GM19324 (cell line): ENCODE results near the gene DCAF16.
"Not testable (repeated sequence)": the region's sequence is repeated elsewhere in the genome, so short reads cannot be mapped to it uniquely, and the experiment has no call there.

Experiments
- ATAC-seq: cut with Tn5 transposase; IDR thresholded peaks from one replicate; pipeline ENCODE4 v1.9.1; 2021; ENCODE audit warnings: mild to moderate bottlenecking, moderate library complexity; ENCODE audit not compliant: unreplicated experiment, low FRiP score

Gene DCAF16

DNA sequence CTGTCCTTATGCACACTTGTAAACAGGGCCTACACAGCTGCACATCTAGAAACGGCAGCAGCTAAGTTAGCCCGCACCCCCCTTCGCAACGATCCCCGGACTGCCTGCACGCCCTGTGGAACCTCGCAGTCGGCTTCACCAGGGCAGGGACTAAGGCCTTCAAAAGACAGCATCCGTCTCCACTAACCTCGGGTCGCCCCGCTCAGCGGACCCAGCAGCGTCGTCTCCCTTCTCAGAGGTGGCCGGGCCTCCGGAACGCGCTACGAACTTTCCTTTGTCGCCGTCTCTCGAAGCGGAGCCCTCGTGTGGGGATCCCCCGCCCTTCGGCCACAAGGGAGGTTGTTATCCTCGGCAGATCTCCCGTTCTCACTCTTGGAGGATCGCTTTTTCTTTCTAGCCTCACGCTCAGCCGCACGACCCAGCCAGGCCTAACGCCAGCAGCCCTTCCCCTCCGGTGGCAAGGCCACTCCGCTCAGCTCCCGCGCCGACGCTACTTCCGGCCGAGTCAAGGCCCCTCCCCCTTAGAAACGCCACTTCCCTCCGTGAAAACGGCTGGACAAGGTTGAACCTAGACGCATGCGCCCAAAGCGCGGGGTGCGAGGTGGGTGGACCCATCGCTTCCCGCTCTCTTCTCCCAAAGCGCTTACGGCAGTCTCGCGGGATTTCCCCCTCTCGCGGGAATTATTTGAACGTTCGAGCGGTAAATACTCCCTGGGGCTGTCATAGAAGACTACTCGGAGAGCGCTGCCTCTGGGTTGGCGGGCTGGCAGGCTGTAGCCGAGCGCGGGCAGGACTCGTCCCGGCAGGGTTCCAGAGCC, at the start of gene DCAF16, which contains the start of gene NCAPG:
DCAF16 (minus strand) TSS at position 498 of the 818 bp plus-strand sequence. CDS start 6,616 bp downstream, outside the sequence.
NCAPG (plus strand) TSS at position 720 of the 818 bp plus-strand sequence. CDS start 99 bp downstream, outside the sequence.
- peak; percentile 95 for ATAC-seq

- ATAC-seq = no peak
These were observed 49.3 kb upstream of the DCAF16 start for GRCh38 chr4:17859793-17860406.

GRCh38 chr4:17854036-17854435, 43.5 kb upstream of the DCAF16 start:
- no peak for ATAC-seq

GRCh38 chr4:17851959-17852358, 41.4 kb upstream of the DCAF16 start:
- no peak for ATAC-seq

- ATAC-seq = not testable (repeated sequence)
These were observed 39.7 kb upstream of the DCAF16 start for GRCh38 chr4:17850295-17850694.

- no peak for ATAC-seq
These were observed 35.7 kb upstream of the DCAF16 start for GRCh38 chr4:17846266-17846665.

- ATAC-seq = no peak
These were observed 13.5 kb upstream of the DCAF16 start for GRCh38 chr4:17823871-17824669.

DNA sequence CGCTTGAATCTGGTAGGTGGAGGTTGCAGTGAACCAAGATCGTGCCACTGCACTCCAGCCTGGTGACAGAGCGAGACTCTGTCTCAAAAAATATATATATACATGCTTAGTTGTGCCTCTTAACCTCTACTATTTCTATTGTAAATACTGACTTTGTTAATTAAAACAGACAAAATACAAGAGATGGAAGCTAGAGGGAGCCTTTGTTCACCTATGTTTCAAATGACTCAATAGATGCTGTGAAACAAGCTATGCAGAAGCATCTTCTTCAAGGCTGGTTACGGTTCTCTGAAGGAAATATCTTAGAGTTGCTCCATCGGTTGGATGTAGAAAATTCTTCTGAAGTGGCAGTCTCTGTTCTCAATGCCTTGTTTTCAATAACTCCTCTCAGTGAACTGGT, 6.5 kb upstream of the DCAF16 start:
- ATAC-seq = peak; percentile 59

- no peak for ATAC-seq
These were observed 5.6 kb upstream of the DCAF16 start for GRCh38 chr4:17816142-17816541.

- no peak for ATAC-seq
These were observed 3.6 kb upstream of the DCAF16 start for GRCh38 chr4:17814140-17814539.

DNA sequence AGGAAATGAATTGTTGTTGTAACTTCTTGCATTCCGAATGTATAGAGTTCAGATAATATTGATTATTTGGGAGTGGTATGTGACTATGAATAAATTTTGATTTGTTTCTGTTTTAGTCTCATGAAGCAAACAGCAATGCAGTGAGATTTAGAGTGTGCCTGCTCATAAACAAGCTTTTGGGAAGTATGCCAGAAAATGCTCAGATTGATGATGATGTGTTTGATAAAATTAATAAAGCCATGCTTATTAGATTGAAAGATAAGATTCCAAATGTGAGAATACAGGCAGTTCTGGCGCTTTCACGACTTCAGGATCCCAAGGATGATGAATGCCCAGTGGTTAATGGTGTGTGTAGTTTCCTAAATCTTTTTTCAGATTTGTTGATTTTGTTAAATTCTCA, 2.2 kb upstream of the DCAF16 start:
- ATAC-seq = no peak

DNA sequence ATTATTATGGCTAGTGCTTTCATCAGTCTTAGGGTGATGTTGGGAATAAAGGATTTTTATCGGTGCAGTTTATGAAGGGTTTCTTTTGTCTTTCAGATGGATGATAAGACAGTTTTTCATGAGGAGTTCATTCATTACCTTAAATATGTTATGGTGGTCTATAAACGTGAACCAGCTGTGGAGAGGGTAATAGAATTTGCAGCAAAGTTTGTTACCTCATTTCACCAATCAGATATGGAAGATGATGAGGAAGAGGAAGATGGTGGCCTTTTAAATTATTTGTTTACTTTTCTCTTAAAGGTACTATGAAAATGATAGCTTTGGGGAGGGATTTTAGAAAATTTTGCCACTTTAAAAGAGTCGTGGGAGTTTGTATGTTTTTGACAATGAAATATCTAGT, 1.6 kb upstream of the DCAF16 start:
- ATAC-seq = no peak

- ATAC-seq = peak; percentile 41
These were observed 584 bp upstream of the DCAF16 start for GRCh38 chr4:17811078-17811603.

GRCh38 chr4:17809667-17810066, 890 bp downstream of the DCAF16 start:
- no peak for ATAC-seq

DNA sequence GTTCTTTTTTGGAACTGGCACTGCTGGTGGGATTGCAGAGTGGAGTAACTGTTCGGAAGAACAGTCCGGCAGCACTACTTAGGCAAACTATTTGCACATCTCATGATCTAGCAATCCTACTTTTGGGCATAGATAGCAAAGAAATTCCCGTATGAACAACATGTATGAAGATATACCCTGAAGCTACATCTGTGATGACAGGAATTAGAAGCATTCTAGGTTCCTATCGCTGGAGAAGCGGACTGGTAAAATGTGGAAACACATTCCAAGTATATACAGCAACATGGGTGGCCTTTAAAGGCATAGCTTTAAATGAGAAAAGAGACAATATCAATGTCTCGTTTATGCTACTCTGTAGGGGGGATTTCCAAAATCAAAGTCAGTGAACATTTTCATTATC, 3.1 kb downstream of the DCAF16 start:
- ATAC-seq = no peak

GRCh38 chr4:17805580-17806155, 4.9 kb downstream of the DCAF16 start:
- ATAC-seq = no peak

GRCh38 chr4:17797808-17798207, 12.7 kb downstream of the DCAF16 start:
- no peak for ATAC-seq

DNA sequence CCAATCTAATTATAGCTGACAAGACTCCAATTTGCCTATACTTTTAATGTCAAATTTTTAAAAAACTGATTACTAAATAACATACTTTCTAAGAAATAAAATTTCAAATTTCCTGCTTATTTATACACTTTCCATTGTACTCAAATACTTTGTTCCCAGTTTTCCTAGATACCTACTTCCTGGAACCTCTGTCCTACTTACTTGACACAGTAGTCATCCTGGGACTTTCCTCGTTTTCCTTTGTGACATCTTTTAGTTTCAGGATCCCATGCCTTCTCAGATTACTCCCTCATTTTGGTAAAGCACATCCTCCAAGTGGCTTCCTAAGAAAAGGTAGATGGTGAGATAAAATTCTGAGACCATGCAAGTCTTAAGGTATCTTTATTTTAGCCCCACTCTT, 15.8 kb downstream of the DCAF16 start:
- no peak for ATAC-seq

- ATAC-seq = no peak
These were observed 21.6 kb downstream of the DCAF16 start for GRCh38 chr4:17788956-17789355.

DNA sequence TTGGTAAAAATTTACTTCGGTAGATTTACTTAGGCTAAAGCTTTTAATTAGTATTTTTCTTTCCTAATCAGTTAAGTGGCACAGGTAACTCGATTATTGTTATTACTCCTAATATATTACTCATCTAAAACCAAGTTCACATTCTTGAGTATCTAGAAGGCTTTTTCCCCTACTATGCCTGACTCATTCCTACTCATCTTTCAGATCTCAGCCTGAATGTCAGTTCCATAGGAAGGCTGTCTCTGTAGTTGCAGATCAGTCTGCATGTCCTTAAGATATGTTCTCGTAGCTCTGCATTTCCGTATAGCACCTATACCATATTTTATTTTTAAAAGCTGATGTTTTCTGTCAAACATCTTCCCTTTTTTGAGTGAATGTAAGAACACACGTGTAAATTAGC, 23.2 kb downstream of the DCAF16 start:
- no peak for ATAC-seq
